ENCODE measurements around the gene PTPRT. TPM values are rescaled to one million over a fixed set of nuclear protein-coding genes. Genes with fewer than 3 reads are reported as not detected.

PTPRT gene
- polyA plus RNA-seq, 3 donors = not detected

DNA sequence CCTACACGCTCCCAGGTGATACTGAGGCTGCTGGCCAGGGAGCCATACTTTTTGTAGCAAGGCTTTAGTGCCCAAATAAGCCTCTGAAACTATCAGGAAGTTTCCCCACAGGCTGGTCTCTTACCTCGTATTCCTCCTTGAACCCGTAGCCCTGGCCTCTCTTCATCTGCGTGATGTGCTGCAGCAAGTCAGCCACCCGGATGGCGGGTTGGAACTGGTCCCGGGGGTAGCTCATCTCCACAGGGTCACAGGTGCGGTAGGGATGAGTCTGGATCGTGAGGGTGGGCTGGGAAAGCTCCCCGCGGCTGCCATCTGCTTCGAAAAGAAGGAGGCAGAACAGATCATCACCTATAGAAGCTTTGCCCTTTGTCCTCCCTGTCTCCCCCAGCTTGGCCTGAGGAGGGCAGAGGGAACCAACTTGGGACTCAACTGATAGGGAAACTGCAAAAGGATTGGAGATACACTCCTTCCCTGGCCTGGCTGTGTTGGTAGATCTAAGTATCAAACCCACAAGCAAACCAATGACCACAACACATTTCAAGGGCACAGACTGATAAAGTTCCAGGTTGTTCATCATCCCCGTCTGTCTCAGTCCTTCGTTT is 1028.4 kb downstream of the PTPRT start:
- Mint-ChIP-seq H3K4me1 (no peaks in the 10 kb centered on the region), H3K9me3 (peaks cover 0 to 12% (median 0%) of the 10 kb centered on the region in 7 donors), H3K27ac (no peak overlapping the region), H3K27me3 (ENCODE audit: low read depth in 3 of 3) (peaks cover 0 to 4% (median 3%) of the 10 kb centered on the region in 3 donors), H3K36me3 (no peaks in the 10 kb centered on the region), H3K4me3 (no peak overlapping the region)
- Histone ChIP-seq H3K4me3 (replicated peaks in 1 of 3; ENCODE audit: low read depth in 2 of 3, low read length in 3 of 3) (no peak overlapping the region), H3K27ac (ENCODE audit: low read depth in 1 of 2, low read length in 2 of 2) (no peak overlapping the region), H3K4me1 (ENCODE audit: control insufficient read depth in 1 of 2, insufficient read depth in 2 of 2, low read length in 2 of 2) (no peaks in the 10 kb centered on the region), H3K4me2 (replicated peaks; ENCODE audit: extremely low read depth, low read length, poor library complexity, severe bottlenecking) (no peak overlapping the region), H4K20me1 (ENCODE audit: insufficient read depth, low read length) (no peaks in the 10 kb centered on the region), H3K9ac (ENCODE audit: insufficient read depth, low read length, poor library complexity, severe bottlenecking) (no peak overlapping the region), H3K79me2 (ENCODE audit: insufficient read depth, low read length) (no peaks in the 10 kb centered on the region), H3K27me3 (ENCODE audit: control insufficient read depth in 2 of 2, insufficient read depth in 2 of 2, low read length in 2 of 2) (no peaks in the 10 kb centered on the region), H3K9me3 (replicated peaks in 1 of 2; ENCODE audit: control insufficient read depth in 1 of 2, insufficient read depth in 1 of 2, low read length in 2 of 2) (no peaks in the 10 kb centered on the region), H2AFZ (ENCODE audit: insufficient read depth, low read depth, low read length, poor library complexity, severe bottlenecking) (no peak overlapping the region), H3K36me3 (replicated peaks in 1 of 2; ENCODE audit: control insufficient read depth in 1 of 2, insufficient read depth in 2 of 2, low read length in 2 of 2) (no peaks in the 10 kb centered on the region)
- 95% methylated on average over 10 of the region's 14 CpGs for WGBS (ENCODE audit: insufficient coverage)
- TF ChIP-seq, protein P1, sequence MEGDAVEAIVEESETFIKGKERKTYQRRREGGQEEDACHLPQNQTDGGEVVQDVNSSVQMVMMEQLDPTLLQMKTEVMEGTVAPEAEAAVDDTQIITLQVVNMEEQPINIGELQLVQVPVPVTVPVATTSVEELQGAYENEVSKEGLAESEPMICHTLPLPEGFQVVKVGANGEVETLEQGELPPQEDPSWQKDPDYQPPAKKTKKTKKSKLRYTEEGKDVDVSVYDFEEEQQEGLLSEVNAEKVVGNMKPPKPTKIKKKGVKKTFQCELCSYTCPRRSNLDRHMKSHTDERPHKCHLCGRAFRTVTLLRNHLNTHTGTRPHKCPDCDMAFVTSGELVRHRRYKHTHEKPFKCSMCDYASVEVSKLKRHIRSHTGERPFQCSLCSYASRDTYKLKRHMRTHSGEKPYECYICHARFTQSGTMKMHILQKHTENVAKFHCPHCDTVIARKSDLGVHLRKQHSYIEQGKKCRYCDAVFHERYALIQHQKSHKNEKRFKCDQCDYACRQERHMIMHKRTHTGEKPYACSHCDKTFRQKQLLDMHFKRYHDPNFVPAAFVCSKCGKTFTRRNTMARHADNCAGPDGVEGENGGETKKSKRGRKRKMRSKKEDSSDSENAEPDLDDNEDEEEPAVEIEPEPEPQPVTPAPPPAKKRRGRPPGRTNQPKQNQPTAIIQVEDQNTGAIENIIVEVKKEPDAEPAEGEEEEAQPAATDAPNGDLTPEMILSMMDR (IDR thresholded peaks at IDR 0.05) = no peak
- intact Hi-C loops (cut with micrococcal nuclease) = no loop called here
- no peak for DNase-seq

DNA sequence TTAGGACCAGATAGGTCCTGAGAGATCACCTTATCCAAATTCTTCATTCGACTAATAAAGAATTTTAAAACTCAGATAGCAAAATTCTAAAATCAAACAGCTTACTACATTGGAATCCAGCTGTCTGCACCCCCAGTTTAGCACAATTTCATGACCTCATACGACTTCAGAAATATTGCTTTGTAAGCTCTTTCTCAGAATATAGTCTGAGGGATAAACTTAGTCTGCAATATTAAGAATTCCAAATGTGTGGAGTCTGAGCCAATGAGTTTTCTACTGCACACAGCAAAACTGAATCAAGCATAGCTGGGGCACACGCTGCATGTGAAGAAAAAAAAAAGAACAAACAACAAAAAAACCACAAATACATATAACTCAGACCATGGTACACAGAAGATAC is 1029.9 kb downstream of the PTPRT start:
- H3K4me2 ChIP-seq (replicated peaks; ENCODE audit: extremely low read depth, low read length, poor library complexity, severe bottlenecking) = no peak overlapping the region
- peaks cover 0 to under 1% of the 10 kb centered on the region in 2 donors for H3K9me3 ChIP-seq (replicated peaks in 1 of 2; ENCODE audit: control insufficient read depth in 1 of 2, insufficient read depth in 1 of 2, low read length in 2 of 2)
- no peaks in the 10 kb centered on the region for H3K4me1 ChIP-seq (ENCODE audit: control insufficient read depth in 1 of 2, insufficient read depth in 2 of 2, low read length in 2 of 2)
- H3K27me3 ChIP-seq (ENCODE audit: control insufficient read depth in 2 of 2, insufficient read depth in 2 of 2, low read length in 2 of 2) = no peaks in the 10 kb centered on the region
- no peaks in the 10 kb centered on the region for H3K36me3 ChIP-seq (replicated peaks in 1 of 2; ENCODE audit: control insufficient read depth in 1 of 2, insufficient read depth in 2 of 2, low read length in 2 of 2)
- H3K79me2 ChIP-seq (ENCODE audit: insufficient read depth, low read length) = no peaks in the 10 kb centered on the region
- Mint-ChIP-seq H3K27me3 (ENCODE audit: low read depth in 3 of 3) (peaks cover 0 to 4% (median 3%) of the 10 kb centered on the region in 3 donors), H3K36me3 (no peaks in the 10 kb centered on the region), H3K27ac (no peak overlapping the region), H3K4me1 (no peaks in the 10 kb centered on the region), H3K9me3 (peaks cover 0 to 9% (median 0%) of the 10 kb centered on the region in 7 donors), H3K4me3 (no peak overlapping the region)
- intact Hi-C loops (cut with micrococcal nuclease) = no loop called here
- H4K20me1 ChIP-seq (ENCODE audit: insufficient read depth, low read length) = no peaks in the 10 kb centered on the region
- no peak overlapping the region for H3K27ac ChIP-seq (ENCODE audit: low read depth in 1 of 2, low read length in 2 of 2)
- H2AFZ ChIP-seq (ENCODE audit: insufficient read depth, low read depth, low read length, poor library complexity, severe bottlenecking) = no peak overlapping the region
- TF ChIP-seq, protein P1 (IDR thresholded peaks at IDR 0.05) = no peak
- no peak overlapping the region for H3K4me3 ChIP-seq (replicated peaks in 1 of 3; ENCODE audit: low read depth in 2 of 3, low read length in 3 of 3)
- 91% methylated on average over 1 of the region's 3 CpGs for WGBS (ENCODE audit: insufficient coverage)
- no peak overlapping the region for H3K9ac ChIP-seq (ENCODE audit: insufficient read depth, low read length, poor library complexity, severe bottlenecking)
- no peak for DNase-seq

Data from CD14-positive monocyte (primary cell).